GM19467 (cell line): Measurements from ENCODE around the gene IQCK.
"Not testable (repeated sequence)": the region's sequence is repeated elsewhere in the genome, so short reads cannot be mapped to it uniquely, and the experiment has no call there.

Experiments
- ATAC-seq: cut with Tn5 transposase; IDR thresholded peaks from one replicate; pipeline ENCODE4 v1.9.1; 2021; ENCODE audit warnings: mild to moderate bottlenecking, moderate library complexity; ENCODE audit not compliant: unreplicated experiment

IQCK gene

GRCh38 chr16:19715566-19715965, 2.5 kb upstream of the IQCK start:
- ATAC-seq, result no peak

GRCh38 chr16:19716183-19716582, 1.9 kb upstream of the IQCK start:
- ATAC-seq, result no peak

GRCh38 chr16:19716728-19717127, 1.3 kb upstream of the IQCK start:
- not testable (repeated sequence) for ATAC-seq

- ATAC-seq, result no peak
Observed at GRCh38 chr16:19717314-19717713, 757 bp upstream of the IQCK start.

GRCh38 chr16:19718624-19718965, 524 bp downstream of the IQCK start:
- ATAC-seq, result no peak

- no peak for ATAC-seq
Observed at GRCh38 chr16:19722269-19722952, 4.3 kb downstream of the IQCK start.

- ATAC-seq, result no peak
Observed at GRCh38 chr16:19722981-19723380, 4.9 kb downstream of the IQCK start.

- no peak for ATAC-seq
Observed at GRCh38 chr16:19728636-19728965, 10.5 kb downstream of the IQCK start.

GRCh38 chr16:19733551-19733950, 15.5 kb downstream of the IQCK start:
- no peak for ATAC-seq

GRCh38 chr16:19735074-19735867, 17.2 kb downstream of the IQCK start:
- ATAC-seq, result no peak

GRCh38 chr16:19737306-19738038, 19.4 kb downstream of the IQCK start:
- ATAC-seq, result no peak

- ATAC-seq, result no peak
Observed at GRCh38 chr16:19741354-19741753, 23.3 kb downstream of the IQCK start.

GRCh38 chr16:19743816-19744159, 25.7 kb downstream of the IQCK start:
- ATAC-seq, result no peak

GRCh38 chr16:19744670-19745069, 26.6 kb downstream of the IQCK start:
- ATAC-seq, result no peak

GRCh38 chr16:19745286-19746010, 27.4 kb downstream of the IQCK start:
- no peak for ATAC-seq

GRCh38 chr16:19746561-19746960, 28.5 kb downstream of the IQCK start:
- no peak for ATAC-seq

GRCh38 chr16:19748389-19749168, 30.5 kb downstream of the IQCK start:
- ATAC-seq, result no peak

- ATAC-seq, result no peak
Observed at GRCh38 chr16:19749571-19750080, 31.6 kb downstream of the IQCK start.

- ATAC-seq, result no peak
Observed at GRCh38 chr16:19751478-19752385, 33.7 kb downstream of the IQCK start.
